ENCODE data around the gene HOOK1.

The HOOK1 gene

DNA sequence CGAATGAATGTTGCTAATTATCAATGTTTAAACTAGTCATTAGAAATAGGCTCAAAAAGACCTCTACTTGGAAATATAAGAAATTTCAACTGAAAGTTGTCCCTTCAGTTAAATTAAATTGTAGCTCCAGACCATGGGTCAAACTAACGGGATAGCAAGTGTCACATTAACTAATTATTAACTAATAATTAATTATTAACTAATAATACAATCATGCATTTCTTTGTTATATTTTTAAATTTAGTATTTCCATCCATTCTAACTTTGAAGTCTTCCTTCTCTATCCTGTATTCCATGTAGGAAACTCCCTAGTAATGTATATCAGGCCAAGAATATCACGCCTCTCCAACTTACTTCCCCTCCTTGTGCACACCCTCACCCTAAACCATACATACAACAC, 43.4 kb upstream of the HOOK1 start:
- Histone ChIP-seq H3K36me3 (ENCODE audit: insufficient read depth, low read length) (no peaks in the 10 kb centered on the region), H3F3A (ENCODE audit: insufficient read depth, low read length) (no peaks in the 10 kb centered on the region), H3K27ac (ENCODE audit: low read depth, low read length, poor library complexity, severe bottlenecking) (no peak overlapping the region), H2AFZ (ENCODE audit: low read length) (no peak overlapping the region), H3K9me2 (ENCODE audit: low read depth, low read length) (no peaks in the 10 kb centered on the region), H3K4me1 (ENCODE audit: insufficient read depth, low read length, severe bottlenecking) (no peaks in the 10 kb centered on the region), H3K27me3 (ENCODE audit: insufficient read depth, low read length) (no peaks in the 10 kb centered on the region), H3K4me2 (ENCODE audit: low read length) (no peak overlapping the region), H4K20me1 (ENCODE audit: insufficient read depth, low read length) (no peaks in the 10 kb centered on the region), H3K79me2 (ENCODE audit: insufficient read depth, low read length) (no peaks in the 10 kb centered on the region), H3K9ac (ENCODE audit: low read length) (no peak overlapping the region), H3K9me3 (ENCODE audit: low read length) (no peaks in the 10 kb centered on the region), H3K4me3 (ENCODE audit: low read depth, low read length, poor library complexity, severe bottlenecking) (no peak overlapping the region)
- no peak for TF ChIP-seq CTCF (IDR thresholded peaks at IDR 0.05; ENCODE audit: low read length)
- no peak for TF ChIP-seq EZH2 (IDR thresholded peaks at IDR 0.05; ENCODE audit: borderline replicate concordance, low read length)

DNA sequence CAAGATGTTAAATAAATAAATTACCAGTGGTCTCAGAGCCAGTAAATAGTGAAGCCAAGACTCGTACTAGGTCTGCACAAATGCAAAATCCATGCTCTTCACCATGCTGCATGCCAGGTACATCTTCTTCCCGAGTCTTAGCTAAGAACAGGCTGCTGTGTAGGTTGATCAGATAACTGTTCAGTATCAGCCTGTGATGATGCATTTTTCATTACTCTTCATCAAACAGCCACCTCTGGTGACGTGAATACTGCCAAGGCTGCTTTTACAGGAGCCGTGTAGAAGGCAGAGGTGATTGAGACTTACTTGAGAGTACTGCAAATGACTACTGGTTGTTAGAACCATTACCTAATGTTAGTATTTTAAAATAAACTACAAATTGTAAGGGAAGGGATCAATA, 39.3 kb upstream of the HOOK1 start:
- H4K20me1 ChIP-seq (ENCODE audit: insufficient read depth, low read length), result no peaks in the 10 kb centered on the region
- H3K4me1 ChIP-seq (ENCODE audit: insufficient read depth, low read length, severe bottlenecking), result no peaks in the 10 kb centered on the region
- no peak overlapping the region for H3K27ac ChIP-seq (ENCODE audit: low read depth, low read length, poor library complexity, severe bottlenecking)
- no peak overlapping the region for H3K4me2 ChIP-seq (ENCODE audit: low read length)
- no peaks in the 10 kb centered on the region for H3K36me3 ChIP-seq (ENCODE audit: insufficient read depth, low read length)
- no peaks in the 10 kb centered on the region for H3K79me2 ChIP-seq (ENCODE audit: insufficient read depth, low read length)
- H3K9ac ChIP-seq (ENCODE audit: low read length), result no peak overlapping the region
- H3K4me3 ChIP-seq (ENCODE audit: low read depth, low read length, poor library complexity, severe bottlenecking), result no peak overlapping the region
- TF ChIP-seq CTCF (IDR thresholded peaks at IDR 0.05; ENCODE audit: low read length) (no peak), EZH2 (IDR thresholded peaks at IDR 0.05; ENCODE audit: borderline replicate concordance, low read length) (no peak)
- no peaks in the 10 kb centered on the region for H3K9me3 ChIP-seq (ENCODE audit: low read length)
- no peaks in the 10 kb centered on the region for H3K9me2 ChIP-seq (ENCODE audit: low read depth, low read length)
- no peaks in the 10 kb centered on the region for H3K27me3 ChIP-seq (ENCODE audit: insufficient read depth, low read length)
- no peaks in the 10 kb centered on the region for H3F3A ChIP-seq (ENCODE audit: insufficient read depth, low read length)
- no peak overlapping the region for H2AFZ ChIP-seq (ENCODE audit: low read length)

DNA sequence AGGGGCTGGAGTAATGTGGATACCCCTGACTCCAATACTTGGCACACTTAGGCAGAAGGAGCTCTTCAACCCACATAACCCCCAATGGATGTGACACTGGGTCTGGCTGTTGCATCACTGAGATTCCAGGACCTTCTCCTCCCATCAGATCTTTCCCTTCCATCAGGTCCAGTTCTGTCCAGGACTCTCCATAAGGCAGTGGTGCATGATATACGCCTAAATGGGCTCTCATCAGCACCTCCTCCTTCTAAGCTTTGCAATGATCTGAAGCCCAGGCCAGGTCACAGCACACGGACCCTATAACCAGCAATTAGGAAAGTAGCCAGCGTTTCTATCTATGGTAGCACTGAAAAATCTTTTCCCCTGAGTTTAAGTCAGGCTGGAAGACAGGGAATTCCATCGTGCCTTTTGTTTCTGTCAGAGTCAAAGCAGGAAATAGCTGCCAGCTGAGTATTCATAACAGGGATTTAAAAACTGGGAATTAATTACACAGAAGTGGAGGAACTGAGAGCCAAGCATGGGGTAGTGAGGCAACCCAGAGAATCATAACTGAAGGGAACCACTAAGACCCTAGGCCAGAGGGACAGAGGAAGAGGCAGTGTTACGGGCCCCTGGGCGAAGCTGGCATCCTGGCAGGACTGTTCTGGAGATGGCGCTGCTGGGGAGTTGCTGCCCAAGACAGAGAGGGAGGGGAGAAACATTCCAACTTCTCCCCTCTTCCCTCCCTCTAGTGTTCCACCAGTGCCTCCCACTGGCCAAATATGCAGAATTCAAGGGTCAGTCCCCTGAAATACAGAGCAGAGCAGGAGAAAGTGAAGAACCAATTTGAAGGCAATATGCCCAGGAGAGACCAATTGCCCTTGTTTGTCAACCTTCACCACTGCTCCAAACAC, 37.5 kb upstream of the HOOK1 start:
- Histone ChIP-seq H3K9me2 (ENCODE audit: low read depth, low read length) (no peaks in the 10 kb centered on the region), H3F3A (ENCODE audit: insufficient read depth, low read length) (no peaks in the 10 kb centered on the region), H3K79me2 (ENCODE audit: insufficient read depth, low read length) (no peaks in the 10 kb centered on the region), H4K20me1 (ENCODE audit: insufficient read depth, low read length) (no peaks in the 10 kb centered on the region), H3K9me3 (ENCODE audit: low read length) (no peaks in the 10 kb centered on the region), H3K4me3 (ENCODE audit: low read depth, low read length, poor library complexity, severe bottlenecking) (no peak overlapping the region), H3K27me3 (ENCODE audit: insufficient read depth, low read length) (no peaks in the 10 kb centered on the region), H3K4me1 (ENCODE audit: insufficient read depth, low read length, severe bottlenecking) (no peaks in the 10 kb centered on the region), H3K4me2 (ENCODE audit: low read length) (no peak overlapping the region), H3K36me3 (ENCODE audit: insufficient read depth, low read length) (no peaks in the 10 kb centered on the region), H3K9ac (ENCODE audit: low read length) (no peak overlapping the region), H3K27ac (ENCODE audit: low read depth, low read length, poor library complexity, severe bottlenecking) (no peak overlapping the region), H2AFZ (ENCODE audit: low read length) (no peak overlapping the region)
- TF ChIP-seq CTCF (IDR thresholded peaks at IDR 0.05; ENCODE audit: low read length), result no peak
- TF ChIP-seq EZH2 (IDR thresholded peaks at IDR 0.05; ENCODE audit: borderline replicate concordance, low read length), result no peak
